Esophagus squamous epithelium (tissue), 5 donors: Measurements from ENCODE around the gene ZNF747. TPM values are rescaled to one million over a fixed set of nuclear protein-coding genes. Genes with fewer than 3 reads are reported as not detected.
"Not testable (repeated sequence)": the region's sequence is repeated elsewhere in the genome, so short reads cannot be mapped to it uniquely, and the experiment has no call there.

Experiments
- DNase-seq: peaks from one replicate; lab custom pipeline; 2025; lab: John Stamatoyannopoulos, UW
- H3K27ac ChIP-seq, 4 donors: fragments of 200-600 bp; sonication (generic); one replicate each; pipeline ENCODE4 v1.5.1; 2016 to 2019; ENCODE audit warnings: mild to moderate bottlenecking in 1 of 4
- H3K27me3 ChIP-seq, 4 donors: fragments of 200-600 bp; sonication (generic); 1 replicate in 3 of 4; 2 replicates in 1 of 4; pipeline versions ENCODE4 v1.5.1 to v1.6.0; 2017 to 2021; ENCODE audit warnings: antibody characterized with exemption in 1 of 4
- H3K36me3 ChIP-seq, 3 donors: fragments of 200-600 bp; sonication (generic); one replicate each; pipeline ENCODE4 v1.5.1; 2016 to 2019
- H3K4me1 ChIP-seq, 3 donors: fragments of 200-600 bp; sonication (generic); one replicate each; pipeline ENCODE4 v1.5.1; 2017 to 2019
- H3K4me3 ChIP-seq, 4 donors: fragments of 200-600 bp; sonication (generic); 1 replicate in 3 of 4; 2 replicates in 1 of 4; pipeline ENCODE4 v1.5.1; 2016 to 2019; ENCODE audit warnings: mild to moderate bottlenecking in 2 of 4, moderate library complexity in 1 of 4
- H3K9me3 ChIP-seq, 3 donors: fragments of 200-600 bp; sonication (generic); one replicate each; pipeline ENCODE4 v1.5.1; 2016 to 2019
- CTCF ChIP-seq, 6 experiments: fragments of 450-650 bp in 4 of 6; fragments of 200-600 bp in 2 of 6; sonication (generic) in 2 of 6; IDR thresholded peaks; one replicate each; pipeline ENCODE4 v1.5.1; 2016 to 2019; ENCODE audit warnings: antibody characterized with exemption in 6 of 6, mild to moderate bottlenecking in 4 of 6, moderate library complexity in 4 of 6
- POLR2A ChIP-seq, 4 donors: fragments of 450-650 bp; IDR thresholded peaks; one replicate each; pipeline ENCODE4 v1.6.1; 2017; ENCODE audit warnings: antibody characterized with exemption in 4 of 4, mild to moderate bottlenecking in 4 of 4, moderate library complexity in 3 of 4
- WGBS, 2 donors: methylation state at CpG; one replicate each; pipeline ENCODE4 v1.1.5; 2018; 5-methylcytosine and 5-hydroxymethylcytosine counted together
- intact Hi-C: fragments of 100-400 bp; cut with DNase I; formaldehyde crosslinking; loops from one replicate; pipeline ENCODE4 v1.15.0; 2022
- total RNA-seq, 4 donors: library from RNA; depleted of rRNA; stranded (reverse); fragments of >200 nt; gene quantifications; one replicate each; pipeline ENCODE4 v1.1.0, GENCODE V29; 2016
- donor health status: DM: yes; HTN: yes; CAD: no.

The ZNF747 gene
- total RNA-seq, 4 donors from 2014 or later = 7.2 to 12.4 (median 8.3) TPM

- Histone ChIP-seq H3K36me3 (peaks cover 0 to 16% (median 0%) of the 10 kb centered on the region in 3 donors), H3K9me3 (no peaks in the 10 kb centered on the region), H3K4me1 (peaks cover 16 to 49% (median 17%) of the 10 kb centered on the region in 3 donors), H3K27me3 (no peaks in the 10 kb centered on the region), H3K27ac (no peak overlapping the region), H3K4me3 (no peak overlapping the region)
- DNase-seq = no peak
- intact Hi-C loops = loop anchor here (5.0 kb wide), 1 partner anchor 78 kb away; the partner anchor contains the start of gene SEPHS2
- no peak for TF ChIP-seq POLR2A (IDR thresholded peaks at IDR 0.05)
- no peak for TF ChIP-seq CTCF (IDR thresholded peaks at IDR 0.05)
- WGBS, 2 donors = 94 to 100% methylated on average over 5 to 18 of the region's 60 CpGs
These were observed 9.8 kb downstream of the ZNF747 start for GRCh38 chr16:30524575-30525568.

GRCh38 chr16:30523768-30524574 is 10.7 kb downstream of the ZNF747 start:
- 61 to 78% methylated on average over 16 to 18 of the region's 26 CpGs for WGBS, 2 donors
- DNase-seq = no peak

GRCh38 chr16:30522702-30523463 is 11.8 kb downstream of the ZNF747 start:
- intact Hi-C loops, H3K27ac ChIP-seq, H3K27me3 ChIP-seq, H3K9me3 ChIP-seq, DNase-seq, H3K4me3 ChIP-seq: not testable (repeated sequence)
- Histone ChIP-seq H3K36me3 (peaks cover 0 to 16% (median 0%) of the 10 kb centered on the region in 3 donors), H3K4me1 (peaks cover 5 to 32% (median 5%) of the 10 kb centered on the region in 3 donors)
- 77 to 82% methylated on average over 6 of the region's 12 CpGs for WGBS, 2 donors

More at GRCh38 chr16:30523768-30524574, 10.7 kb downstream of the ZNF747 start:
- TF ChIP-seq POLR2A (IDR thresholded peaks at IDR 0.05) (no peak), CTCF (IDR thresholded peaks at IDR 0.05) (no peak)
- no peak overlapping the region for H3K27ac ChIP-seq
- peaks cover 11 to 43% (median 16%) of the 10 kb centered on the region in 3 donors for H3K4me1 ChIP-seq
- H3K27me3 ChIP-seq = no peaks in the 10 kb centered on the region
- no peaks in the 10 kb centered on the region for H3K9me3 ChIP-seq
- intact Hi-C loops = no loop called here
- H3K4me3 ChIP-seq = no peak overlapping the region
- H3K36me3 ChIP-seq = peaks cover 0 to 16% (median 0%) of the 10 kb centered on the region in 3 donors

- no peak for DNase-seq
- H3K4me1 ChIP-seq = peaks cover 0 to 26% (median 0%) of the 10 kb centered on the region in 3 donors
- no peaks in the 10 kb centered on the region for H3K9me3 ChIP-seq
- no peaks in the 10 kb centered on the region for H3K27me3 ChIP-seq
- TF ChIP-seq POLR2A (IDR thresholded peaks at IDR 0.05) (no peak), CTCF (IDR thresholded peaks at IDR 0.05) (no peak)
- no peak overlapping the region for H3K4me3 ChIP-seq
- peaks cover 0 to 16% (median 0%) of the 10 kb centered on the region in 3 donors for H3K36me3 ChIP-seq
- intact Hi-C loops = no loop called here
- no peak overlapping the region for H3K27ac ChIP-seq
- WGBS, 2 donors = 46 to 58% methylated on average over 10 of the region's 11 CpGs
These were observed 12.6 kb downstream of the ZNF747 start for GRCh38 chr16:30521873-30522641.
